Endothelial cell of umbilical vein (primary cell): ENCODE measurements around the gene NELFCD. TPM values are rescaled to one million over a fixed set of nuclear protein-coding genes. Genes with fewer than 3 reads are reported as not detected.

ENCODE experiments used
- BruUV-seq: library from RNA; stranded (reverse); fragments of 400-500 nt; replicated peaks from 2 replicates; lab custom pipeline; 2021; lab: Mats Ljungman, UMichigan
- CTCF ChIA-PET: fragments of 300-600, 350-600 bp; sonication (Branson Sonifier 250); formaldehyde crosslinking; loops from one replicate; lab custom pipeline; 2021; ENCODE audit warnings: antibody characterized with exemption, inconsistent platforms; lab: Charles Lee
- POLR2A ChIA-PET: fragments of 300-600, 350-600 bp; sonication (Branson Sonifier 250); formaldehyde crosslinking; loops from one replicate; lab custom pipeline; 2021; ENCODE audit warnings: antibody characterized with exemption, inconsistent platforms; lab: Charles Lee
- DNase-seq: peaks from one replicate; pipeline ENCODE4 v3.0.0-alpha.2; 2011; ENCODE audit warnings: low read depth, low spot score
- FAIRE-seq: peaks from 2 replicates; lab custom pipeline; 2011; peaks lifted over from hg19 to GRCh38; lab: Jason Lieb, UNC
- H2AFZ ChIP-seq: 2 replicates; pipeline ENCODE4 v1.6.0; 2012; ENCODE audit warnings: low read depth, low read length, control low read depth, inconsistent platforms
- H3K27ac ChIP-seq: 2 replicates; pipeline ENCODE4 v1.5.1; 2011; ENCODE audit warnings: low read depth, mild to moderate bottlenecking, control low read depth, low read length, moderate library complexity; ENCODE audit not compliant: insufficient read depth
- H3K27me3 ChIP-seq, 2 experiments: 2 replicates each; pipeline versions ENCODE4 v1.6.0 to v1.6.1; 2011; ENCODE audit warnings: low read length in 2 of 2, mixed read lengths in 1 of 2; ENCODE audit not compliant: control insufficient read depth in 2 of 2, insufficient read depth in 2 of 2
- H3K36me3 ChIP-seq, 2 experiments: 2 replicates in 1 of 2; 3 replicates in 1 of 2; pipeline ENCODE4 v1.5.1; 2011; ENCODE audit warnings: low read length in 2 of 2, mild to moderate bottlenecking in 1 of 2, moderate library complexity in 1 of 2; ENCODE audit not compliant: control insufficient read depth in 2 of 2, insufficient read depth in 2 of 2; ENCODE audit errors: extremely low read depth in 1 of 2
- H3K4me1 ChIP-seq: 3 replicates; pipeline ENCODE4 v1.5.1; 2011; ENCODE audit warnings: mild to moderate bottlenecking, low read length; ENCODE audit not compliant: control insufficient read depth, insufficient read depth; ENCODE audit errors: extremely low read depth
- H3K4me2 ChIP-seq: 2 replicates; pipeline ENCODE4 v1.6.1; 2011; ENCODE audit warnings: low read length, control low read depth, mixed read lengths; ENCODE audit not compliant: insufficient read depth
- H3K4me3 ChIP-seq, 3 experiments: fragments of 200-600 bp in 1 of 3; sonication (generic), shearing (Covaris generic) in 1 of 3; replicated peaks in 1 of 3; 2 replicates each; pipeline ENCODE4 v1.5.1; 2011 to 2016; ENCODE audit warnings: control low read depth in 3 of 3, low read length in 3 of 3, mild to moderate bottlenecking in 2 of 3, inconsistent platforms in 1 of 3, low read depth in 1 of 3, moderate library complexity in 1 of 3; ENCODE audit not compliant: insufficient read depth in 1 of 3
- H3K79me2 ChIP-seq: 2 replicates; pipeline ENCODE4 v1.6.0; 2012; ENCODE audit warnings: low read length, inconsistent platforms; ENCODE audit not compliant: control insufficient read depth, insufficient read depth
- H3K9ac ChIP-seq: replicated peaks from 2 replicates; pipeline ENCODE3; 2011; ENCODE audit warnings: low read length, control low read depth; ENCODE audit not compliant: insufficient read depth; ENCODE audit errors: extremely low read depth
- H3K9me1 ChIP-seq: replicated peaks from 3 replicates; pipeline ENCODE4 v1.6.0; 2011; ENCODE audit warnings: mild to moderate bottlenecking, low read length; ENCODE audit not compliant: control insufficient read depth, insufficient read depth; ENCODE audit errors: extremely low read depth
- H3K9me3 ChIP-seq: replicated peaks from 2 replicates; pipeline ENCODE4 v1.5.1; 2012; ENCODE audit warnings: low read length, inconsistent platforms; ENCODE audit not compliant: control insufficient read depth, insufficient read depth
- H4K20me1 ChIP-seq: replicated peaks from 2 replicates; pipeline ENCODE3; 2011; ENCODE audit warnings: mild to moderate bottlenecking, low read length; ENCODE audit not compliant: control insufficient read depth, insufficient read depth; ENCODE audit errors: extremely low read depth
- EZH2 ChIP-seq: IDR thresholded peaks from 2 replicates; pipeline ENCODE4 v1.6.1; 2012; ENCODE audit warnings: borderline replicate concordance, low read depth, mild to moderate bottlenecking, moderate library complexity, low read length, inconsistent platforms; ENCODE audit not compliant: severe bottlenecking
- FOS ChIP-seq: IDR thresholded peaks from 2 replicates; pipeline ENCODE4 v1.6.1; 2011; ENCODE audit warnings: mild to moderate bottlenecking, low read length, moderate library complexity, borderline replicate concordance; ENCODE audit not compliant: insufficient read depth
- GATA2 ChIP-seq: IDR thresholded peaks from 2 replicates; pipeline ENCODE4 v1.7.0; 2011; ENCODE audit warnings: low read depth, mild to moderate bottlenecking, moderate library complexity, mixed read lengths, low read length; ENCODE audit not compliant: insufficient read length, insufficient read depth
- JUN ChIP-seq: IDR thresholded peaks from 2 replicates; pipeline ENCODE4 v1.6.1; 2011; ENCODE audit warnings: borderline replicate concordance, low read depth; ENCODE audit not compliant: insufficient read length, insufficient read depth
- MAX ChIP-seq: IDR thresholded peaks from 2 replicates; pipeline ENCODE4 v1.6.1; 2011; ENCODE audit not compliant: insufficient read depth, insufficient read length
- POLR2A ChIP-seq: IDR thresholded peaks from 2 replicates; pipeline ENCODE4 v1.6.1; 2012; ENCODE audit warnings: low read depth, mild to moderate bottlenecking, control low read depth, low read length
- POLR2AphosphoS5 ChIP-seq: IDR thresholded peaks from 2 replicates; pipeline ENCODE4 v1.6.1; 2012; ENCODE audit warnings: low read depth, mild to moderate bottlenecking, control low read depth, low read length, moderate library complexity; ENCODE audit not compliant: insufficient read depth
- dilution Hi-C: fragments of 300-500 bp; cut with MboI; formaldehyde crosslinking; loops from one replicate; pipeline ENCODE4 v1.15.0; 2019; ENCODE audit warnings: low sequenced_read_pairs; ENCODE audit not compliant: extremely low pct_ligation_motif_present
- intact Hi-C: fragments of 100-400 bp; cut with micrococcal nuclease; formaldehyde crosslinking; loops from one replicate; pipeline ENCODE4 v1.10.0; 2022
- polyA plus RNA-seq, 4 experiments: library from polyadenylated mRNA; depleted of rRNA in 3 of 4; stranded (reverse) in 3 of 4; unstranded in 1 of 4; fragments of >200 nt; gene quantifications; 2 replicates each; pipeline versions ENCODE4 v1.2.1 to v1.2.3, GENCODE V29; 2011 to 2012; ENCODE audit warnings: missing spikeins in 1 of 4
- total RNA-seq: library from RNA; stranded (reverse); gene quantifications from 2 replicates; pipeline ENCODE4 v1.2.3, GENCODE V29; 2021
- TF ChIP-seq, protein P1 (sequence below), 2 donors: IDR thresholded peaks; 1 replicate in 1 of 2; 2 replicates in 1 of 2; pipeline ENCODE4 v1.5.1; 2011; ENCODE audit warnings: low read length in 2 of 2, mild to moderate bottlenecking in 2 of 2, moderate library complexity in 2 of 2, control low read depth in 1 of 2, inconsistent platforms in 1 of 2, low read depth in 1 of 2; ENCODE audit not compliant: insufficient read depth in 1 of 2; ENCODE audit errors: extremely low read depth in 1 of 2

The NELFCD gene
- total and polyA plus RNA-seq, 2 donors (not counting 3 experiments of a cell fraction or from before 2014, with no cell fraction given): 90.1 to 92.5 TPM

GRCh38 chr20:59035381-59035780 is 54.3 kb downstream of the NELFCD start:
- no peak overlapping the region for H3K4me2 ChIP-seq
- dilution Hi-C loops (no loop called here), intact Hi-C loops (no loop called here)
- H3K36me3 ChIP-seq: peaks cover 17 to 28% of the 10 kb centered on the region in 2 experiments
- no peaks in the 10 kb centered on the region for H3K9me1 ChIP-seq
- no TSS peak for BruUV-seq
- POLR2A ChIA-PET: no interaction called here
- H3K4me3 ChIP-seq: no peak overlapping the region
- CTCF ChIA-PET: no interaction called here
- H3K27me3 ChIP-seq: no peaks in the 10 kb centered on the region
- no peak overlapping the region for H2AFZ ChIP-seq
- peaks cover 44% of the 10 kb centered on the region for H3K79me2 ChIP-seq
- peaks cover 20% of the 10 kb centered on the region for H3K4me1 ChIP-seq
- TF ChIP-seq POLR2AphosphoS5: no peak
- TF ChIP-seq FOS: no peak
- TF ChIP-seq MAX: no peak
- TF ChIP-seq, protein P1, sequence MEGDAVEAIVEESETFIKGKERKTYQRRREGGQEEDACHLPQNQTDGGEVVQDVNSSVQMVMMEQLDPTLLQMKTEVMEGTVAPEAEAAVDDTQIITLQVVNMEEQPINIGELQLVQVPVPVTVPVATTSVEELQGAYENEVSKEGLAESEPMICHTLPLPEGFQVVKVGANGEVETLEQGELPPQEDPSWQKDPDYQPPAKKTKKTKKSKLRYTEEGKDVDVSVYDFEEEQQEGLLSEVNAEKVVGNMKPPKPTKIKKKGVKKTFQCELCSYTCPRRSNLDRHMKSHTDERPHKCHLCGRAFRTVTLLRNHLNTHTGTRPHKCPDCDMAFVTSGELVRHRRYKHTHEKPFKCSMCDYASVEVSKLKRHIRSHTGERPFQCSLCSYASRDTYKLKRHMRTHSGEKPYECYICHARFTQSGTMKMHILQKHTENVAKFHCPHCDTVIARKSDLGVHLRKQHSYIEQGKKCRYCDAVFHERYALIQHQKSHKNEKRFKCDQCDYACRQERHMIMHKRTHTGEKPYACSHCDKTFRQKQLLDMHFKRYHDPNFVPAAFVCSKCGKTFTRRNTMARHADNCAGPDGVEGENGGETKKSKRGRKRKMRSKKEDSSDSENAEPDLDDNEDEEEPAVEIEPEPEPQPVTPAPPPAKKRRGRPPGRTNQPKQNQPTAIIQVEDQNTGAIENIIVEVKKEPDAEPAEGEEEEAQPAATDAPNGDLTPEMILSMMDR (IDR thresholded peaks at IDR 0.05; ENCODE audit: extremely low read depth in 1 of 2, insufficient read depth in 1 of 2, low read depth in 1 of 2, low read length in 2 of 2): no peak
- TF ChIP-seq POLR2A: no peak
- no peak for TF ChIP-seq JUN
- TF ChIP-seq EZH2: no peak
- TF ChIP-seq GATA2: no peak
- no peaks in the 10 kb centered on the region for H4K20me1 ChIP-seq
- FAIRE-seq (no peak), DNase-seq (no peak)
- H3K9ac ChIP-seq: no peak overlapping the region
- H3K9me3 ChIP-seq: no peaks in the 10 kb centered on the region
- H3K27ac ChIP-seq: no peak overlapping the region
